ENCODE data around the gene IPPK. TPM values are rescaled to one million over a fixed set of nuclear protein-coding genes. Genes with fewer than 3 reads are reported as not detected.
"Not testable (repeated sequence)": the region's sequence is repeated elsewhere in the genome, so short reads cannot be mapped to it uniquely, and the experiment has no call there.

IPPK gene
- total RNA-seq, 2 experiments from 2014 or later: 9.9 to 12.2 TPM

DNA sequence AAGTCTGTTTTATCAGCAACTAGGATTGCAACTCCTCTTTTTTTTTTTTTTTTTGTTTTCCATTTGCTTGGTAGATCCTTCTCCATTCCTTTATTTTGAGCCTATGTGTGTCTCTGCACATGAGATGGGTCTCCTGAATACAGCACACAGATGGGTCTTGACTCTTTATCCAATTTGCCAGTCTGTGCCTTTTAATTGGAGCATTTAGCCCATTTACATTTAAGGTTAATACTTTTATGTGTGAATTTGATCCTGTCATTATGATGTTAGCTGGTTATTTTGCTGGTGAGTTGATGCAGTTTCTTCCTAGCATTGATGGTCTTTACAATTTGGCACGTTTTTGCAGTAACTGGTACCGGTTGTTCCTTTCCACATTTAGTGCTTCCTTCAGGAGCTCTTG is 98.1 kb downstream of the IPPK start:
- H3K27ac Mint-ChIP-seq; H3K27me3 Mint-ChIP-seq; H3K9me3 Mint-ChIP-seq (ENCODE audit: low read depth); intact Hi-C loops (cut with DNase I, micrococcal nuclease); ATAC-seq; H3K4me3 Mint-ChIP-seq; CTCF ChIA-PET; DNase-seq; POLR2A ChIA-PET; H3K4me1 Mint-ChIP-seq; H3K36me3 Mint-ChIP-seq (ENCODE audit: low read depth): not testable (repeated sequence)

DNA sequence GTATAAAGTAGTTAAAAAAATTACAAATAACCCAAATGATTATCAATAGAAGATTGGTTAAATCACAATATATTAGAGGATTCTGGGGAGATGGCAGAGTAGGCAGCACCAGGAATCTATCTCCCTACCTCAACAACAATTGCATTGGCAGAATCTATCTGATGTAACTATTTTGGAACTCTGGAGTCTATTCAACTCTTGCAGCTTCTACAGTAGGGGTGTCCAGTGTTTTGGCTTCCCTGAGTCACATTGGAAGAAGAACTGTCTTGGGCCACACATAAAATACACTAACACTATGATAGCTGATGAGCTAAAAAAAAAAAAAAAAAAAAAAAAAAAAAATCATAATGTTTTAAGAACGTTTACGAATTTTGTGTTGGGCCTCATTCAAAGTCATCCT is 104.9 kb downstream of the IPPK start:
- Mint-ChIP-seq H3K9me3 (ENCODE audit: low read depth) (peaks cover 9% of the 10 kb centered on the region), H3K27me3 (no peaks in the 10 kb centered on the region), H3K27ac (no peak overlapping the region), H3K36me3 (ENCODE audit: low read depth) (peaks cover 2% of the 10 kb centered on the region), H3K4me1 (no peaks in the 10 kb centered on the region), H3K4me3 (no peak overlapping the region)
- ChIA-PET POLR2A (no interaction called here), CTCF (interaction anchor here (0.7 kb wide), 1 partner anchor 11 kb away, joined by 3 read pairs; no protein-coding TSS in a partner anchor)
- intact Hi-C loops (cut with DNase I, micrococcal nuclease): no loop called here
- ATAC-seq: no peak
- no peak for DNase-seq

- Mint-ChIP-seq H3K27me3 (no peaks in the 10 kb centered on the region), H3K36me3 (ENCODE audit: low read depth) (peaks cover 2% of the 10 kb centered on the region), H3K9me3 (ENCODE audit: low read depth) (peaks cover 9% of the 10 kb centered on the region), H3K27ac (no peak overlapping the region), H3K4me3 (no peak overlapping the region), H3K4me1 (no peaks in the 10 kb centered on the region)
- intact Hi-C loops (cut with DNase I, micrococcal nuclease): no loop called here
- POLR2A ChIA-PET: no interaction called here
- CTCF ChIA-PET: no interaction called here
- DNase-seq (no peak), ATAC-seq (no peak)
These were observed 105.4 kb downstream of the IPPK start for GRCh38 chr9:92564504-92564903.

Other genes with a start within 250 kb of the IPPK start
- gene OMD, start 245.7 kb downstream of the IPPK start, total RNA-seq: not detected
- not detected for gene ASPN, start 187.6 kb downstream of the IPPK start, total RNA-seq
- not detected for gene ECM2, start 134.1 kb downstream of the IPPK start, total RNA-seq
- 10 to 100 TPM; 13.3 to 14.2 TPM for gene BICD2, start 94.7 kb upstream of the IPPK start, total RNA-seq
- gene ZNF484, start 207.9 kb upstream of the IPPK start, total RNA-seq: 1 to 10 TPM; 7.2 to 9.8 TPM